Testis (tissue), 2 donors: Measurements from ENCODE around the gene ROBO1.

ENCODE experiments used
- POLR2A ChIP-seq: fragments of 450-650 bp; IDR thresholded peaks from one replicate; pipeline ENCODE4 v1.6.1; 2017; ENCODE audit warnings: antibody characterized with exemption, mild to moderate bottlenecking, moderate library complexity
- TF ChIP-seq, protein P1 (sequence below), 3 experiments: fragments of 450-650 bp in 2 of 3; fragments of 200-600 bp in 1 of 3; sonication (generic) in 1 of 3; IDR thresholded peaks; one replicate each; pipeline ENCODE4 v1.5.1; 2016 to 2019; ENCODE audit warnings: antibody characterized with exemption in 3 of 3, mild to moderate bottlenecking in 2 of 3, moderate library complexity in 1 of 3

DNA sequence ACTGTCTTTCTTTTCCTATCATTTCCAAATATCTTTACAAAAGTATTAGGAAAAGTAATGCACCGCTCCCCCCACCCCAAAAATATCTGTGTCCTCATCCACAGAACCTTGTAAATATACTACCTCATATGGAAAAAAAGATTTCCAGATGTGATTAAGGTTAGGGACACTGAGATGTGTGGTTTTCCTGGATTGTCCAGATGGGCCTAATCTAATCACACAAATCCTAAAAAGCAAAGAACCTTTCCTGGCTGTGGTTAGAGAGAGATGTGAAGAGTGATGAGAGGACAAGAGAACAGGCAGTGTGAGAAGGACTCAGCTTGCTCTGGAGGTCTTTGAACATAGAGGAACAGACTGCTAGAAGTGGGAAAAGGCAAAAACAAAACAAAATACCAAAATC is 77.7 kb downstream of the ROBO1 start:
- no peak for TF ChIP-seq POLR2A
- TF ChIP-seq, protein P1, sequence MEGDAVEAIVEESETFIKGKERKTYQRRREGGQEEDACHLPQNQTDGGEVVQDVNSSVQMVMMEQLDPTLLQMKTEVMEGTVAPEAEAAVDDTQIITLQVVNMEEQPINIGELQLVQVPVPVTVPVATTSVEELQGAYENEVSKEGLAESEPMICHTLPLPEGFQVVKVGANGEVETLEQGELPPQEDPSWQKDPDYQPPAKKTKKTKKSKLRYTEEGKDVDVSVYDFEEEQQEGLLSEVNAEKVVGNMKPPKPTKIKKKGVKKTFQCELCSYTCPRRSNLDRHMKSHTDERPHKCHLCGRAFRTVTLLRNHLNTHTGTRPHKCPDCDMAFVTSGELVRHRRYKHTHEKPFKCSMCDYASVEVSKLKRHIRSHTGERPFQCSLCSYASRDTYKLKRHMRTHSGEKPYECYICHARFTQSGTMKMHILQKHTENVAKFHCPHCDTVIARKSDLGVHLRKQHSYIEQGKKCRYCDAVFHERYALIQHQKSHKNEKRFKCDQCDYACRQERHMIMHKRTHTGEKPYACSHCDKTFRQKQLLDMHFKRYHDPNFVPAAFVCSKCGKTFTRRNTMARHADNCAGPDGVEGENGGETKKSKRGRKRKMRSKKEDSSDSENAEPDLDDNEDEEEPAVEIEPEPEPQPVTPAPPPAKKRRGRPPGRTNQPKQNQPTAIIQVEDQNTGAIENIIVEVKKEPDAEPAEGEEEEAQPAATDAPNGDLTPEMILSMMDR (IDR thresholded peaks at IDR 0.05), result no peak
